DOHH2 (cell line): ENCODE data around the gene CFC1B.
"Not testable (repeated sequence)": the region's sequence is repeated elsewhere in the genome, so short reads cannot be mapped to it uniquely, and the experiment has no call there.

Experiments
- CTCF ChIP-seq: fragments of 200-600 bp; sonication (generic); IDR thresholded peaks from one replicate; pipeline ENCODE4 v1.5.1; 2014; ENCODE audit warnings: antibody characterized with exemption, mild to moderate bottlenecking, low read depth, low read length; ENCODE audit not compliant: poor library complexity, severe bottlenecking
- EZH2phosphoT487 ChIP-seq: fragments of 200-600 bp; sonication (generic); IDR thresholded peaks from 2 replicates; pipeline ENCODE4 v1.6.1; 2017; ENCODE audit warnings: borderline replicate concordance, mild to moderate bottlenecking, antibody characterized with exemption, low read length, moderate library complexity, mixed read lengths

GRCh38 chr2:130577559-130577958 lies 56.5 kb downstream of the CFC1B start:
- not testable (repeated sequence) for TF ChIP-seq CTCF, EZH2phosphoT487
